Esophagus (tissue), 2 donors: ENCODE data around the gene PIEZO1. TPM values are rescaled to one million over a fixed set of nuclear protein-coding genes. Genes with fewer than 3 reads are reported as not detected.
"Not testable (repeated sequence)": the region's sequence is repeated elsewhere in the genome, so short reads cannot be mapped to it uniquely, and the experiment has no call there.

Experiments used
- H3K27ac ChIP-seq, 2 donors: one replicate each; pipeline ENCODE4 v1.5.1; 2013; ENCODE audit warnings: low read depth in 2 of 2, mild to moderate bottlenecking in 2 of 2, inconsistent platforms in 1 of 2, low read length in 1 of 2, moderate library complexity in 1 of 2
- H3K27me3 ChIP-seq, 2 donors: one replicate each; pipeline ENCODE4 v1.6.1; 2013; ENCODE audit warnings: low read length in 2 of 2, control low read depth in 1 of 2, mild to moderate bottlenecking in 1 of 2; ENCODE audit not compliant: insufficient read depth in 2 of 2, control insufficient read depth in 1 of 2
- H3K36me3 ChIP-seq, 2 donors: one replicate each; pipeline ENCODE4 v1.6.1; 2013; ENCODE audit warnings: low read length in 1 of 2; ENCODE audit not compliant: control insufficient read depth in 2 of 2, insufficient read depth in 2 of 2
- H3K4me1 ChIP-seq, 2 donors: one replicate each; pipeline ENCODE4 v1.6.1; 2013; ENCODE audit warnings: low read length in 1 of 2; ENCODE audit not compliant: control insufficient read depth in 2 of 2, insufficient read depth in 2 of 2
- H3K4me3 ChIP-seq, 2 donors: one replicate each; pipeline ENCODE4 v1.5.1; 2013; ENCODE audit warnings: low read length in 2 of 2, mild to moderate bottlenecking in 2 of 2, low read depth in 1 of 2, moderate library complexity in 1 of 2
- H3K9me3 ChIP-seq, 2 donors: one replicate each; pipeline ENCODE4 v1.6.1; 2013; ENCODE audit warnings: mild to moderate bottlenecking in 2 of 2, low read depth in 1 of 2, low read length in 1 of 2, moderate library complexity in 1 of 2; ENCODE audit not compliant: control insufficient read depth in 2 of 2, insufficient read depth in 1 of 2
- WGBS, 2 donors: extraction: QIAGEN DNeasy Blood & Tissue Kit; methylation state at CpG; one replicate each; pipeline ENCODE4 v1.1.7; 2013; 5-methylcytosine and 5-hydroxymethylcytosine counted together
- polyA plus RNA-seq, 2 donors: library from polyadenylated mRNA; stranded (reverse); fragments of 200-250 nt; gene quantifications; one replicate each; pipeline ENCODE4 v1.2.3, GENCODE V29; 2013
- donor health status: healthy with polysubstance abuse.
- donor health status: Bipolar disorder and iron deficiency.

The PIEZO1 gene
- polyA plus RNA-seq, 2 donors = 102 to 172 TPM

- Histone ChIP-seq H3K36me3 (peaks cover 0 to 3% of the 10 kb centered on the region in 2 donors), H3K4me1 (peaks cover 9 to 34% of the 10 kb centered on the region in 2 donors), H3K9me3 (no peaks in the 10 kb centered on the region), H3K27ac (peak overlapping the region; percentile 7 to 17), H3K27me3 (no peaks in the 10 kb centered on the region), H3K4me3 (no peak overlapping the region)
- WGBS, 2 donors = 71 to 78% methylated on average over 7 of the region's 7 CpGs
Observed at GRCh38 chr16:88778271-88778525, 6.8 kb downstream of the PIEZO1 start.

GRCh38 chr16:88777471-88778270, 7.3 kb downstream of the PIEZO1 start:
- Histone ChIP-seq H3K4me1 (peaks cover 12 to 39% of the 10 kb centered on the region in 2 donors), H3K27ac (peak overlapping the region; percentile 11 to 17), H3K27me3 (no peaks in the 10 kb centered on the region), H3K36me3 (peaks cover 0 to 3% of the 10 kb centered on the region in 2 donors), H3K4me3 (no peak overlapping the region), H3K9me3 (no peaks in the 10 kb centered on the region)
- 82 to 84% methylated on average over 34 of the region's 34 CpGs for WGBS, 2 donors

- Histone ChIP-seq H3K36me3 (peaks cover 0 to 3% of the 10 kb centered on the region in 2 donors), H3K9me3 (no peaks in the 10 kb centered on the region), H3K4me1 (peaks cover 18 to 32% of the 10 kb centered on the region in 2 donors), H3K27ac (no peak overlapping the region), H3K4me3 (no peak overlapping the region), H3K27me3 (no peaks in the 10 kb centered on the region)
- WGBS, 2 donors = 86 to 91% methylated on average over 18 of the region's 18 CpGs
Observed at GRCh38 chr16:88775825-88776224, 9.2 kb downstream of the PIEZO1 start.

- Histone ChIP-seq H3K4me3 (no peak overlapping the region), H3K36me3 (peaks cover 0 to 3% of the 10 kb centered on the region in 2 donors), H3K4me1 (peaks cover 17 to 31% of the 10 kb centered on the region in 2 donors), H3K9me3 (no peaks in the 10 kb centered on the region), H3K27ac (peak overlapping the region in 1 of 2 donors; percentile 50), H3K27me3 (no peaks in the 10 kb centered on the region)
- 93 to 95% methylated on average over 32 of the region's 32 CpGs for WGBS, 2 donors
Observed at GRCh38 chr16:88774544-88775393, 10.3 kb downstream of the PIEZO1 start.

GRCh38 chr16:88773812-88774291, 11.2 kb downstream of the PIEZO1 start:
- no peak overlapping the region for H3K4me3 ChIP-seq
- peaks cover 19 to 38% of the 10 kb centered on the region in 2 donors for H3K4me1 ChIP-seq
- H3K9me3 ChIP-seq = no peaks in the 10 kb centered on the region
- H3K36me3 ChIP-seq = peaks cover 0 to 3% of the 10 kb centered on the region in 2 donors
- 55 to 59% methylated on average over 10 to 12 of the region's 12 CpGs for WGBS, 2 donors
- H3K27ac ChIP-seq = peak overlapping the region in 1 of 2 donors; percentile 48
- H3K27me3 ChIP-seq = no peaks in the 10 kb centered on the region

GRCh38 chr16:88772871-88773811, 11.9 kb downstream of the PIEZO1 start:
- Histone ChIP-seq H3K9me3 (no peaks in the 10 kb centered on the region), H3K4me3 (no peak overlapping the region), H3K27me3 (no peaks in the 10 kb centered on the region), H3K36me3 (peaks cover 0 to 3% of the 10 kb centered on the region in 2 donors), H3K4me1 (peaks cover 19 to 45% of the 10 kb centered on the region in 2 donors), H3K27ac (peak overlapping the region; percentile 56 to 59)
- WGBS, 2 donors = 50 to 59% methylated on average over 23 to 29 of the region's 29 CpGs

- 90 to 96% methylated on average over 13 to 17 of the region's 23 CpGs for WGBS, 2 donors
- not testable (repeated sequence) for H3K9me3 ChIP-seq, H3K36me3 ChIP-seq, H3K27me3 ChIP-seq, H3K4me3 ChIP-seq
- peaks cover 26 to 48% of the 10 kb centered on the region in 2 donors for H3K4me1 ChIP-seq
- peak overlapping the region in 1 of 2 donors; percentile 59 for H3K27ac ChIP-seq
Observed at GRCh38 chr16:88771781-88772180, 13.2 kb downstream of the PIEZO1 start.

GRCh38 chr16:88771294-88771772, 13.7 kb downstream of the PIEZO1 start:
- H3K9me3 ChIP-seq = no peaks in the 10 kb centered on the region
- WGBS, 2 donors = 73 to 76% methylated on average over 16 to 19 of the region's 19 CpGs
- H3K27ac ChIP-seq = peak overlapping the region; percentile 93 to 98
- no peak overlapping the region for H3K4me3 ChIP-seq
- peaks cover 26 to 48% of the 10 kb centered on the region in 2 donors for H3K4me1 ChIP-seq
- no peaks in the 10 kb centered on the region for H3K27me3 ChIP-seq
- H3K36me3 ChIP-seq = peaks cover 0 to 3% of the 10 kb centered on the region in 2 donors
